Measurements from ENCODE around the gene PTK6. TPM values are rescaled to one million over a fixed set of nuclear protein-coding genes. Genes with fewer than 3 reads are reported as not detected.

Gene PTK6
- total and polyA plus RNA-seq, 4 donors = 0.10 to 4.6 (median 0.25) TPM

GRCh38 chr20:63577317-63577894, 40.2 kb upstream of the PTK6 start:
- H3K27ac ChIP-seq (ENCODE audit: low read depth in 1 of 2, low read length in 2 of 2) = no peak overlapping the region
- H3K27me3 ChIP-seq (ENCODE audit: control insufficient read depth in 1 of 2, insufficient read depth in 2 of 2, low read length in 1 of 2) = no peaks in the 10 kb centered on the region
- no peak for ATAC-seq (ENCODE audit: low FRiP score)
- H3K9me3 ChIP-seq (ENCODE audit: control insufficient read depth, low read length) = no peaks in the 10 kb centered on the region
- WGBS, 2 donors = 46 to 53% methylated on average over 19 of the region's 19 CpGs
- intact Hi-C loops (cut with DNase I) = no loop called here
- DNase-seq = peak in 1 of 2 donors; percentile 80
- no peaks in the 10 kb centered on the region for H3K36me3 ChIP-seq (ENCODE audit: control insufficient read depth in 1 of 2, insufficient read depth in 2 of 2, low read length in 1 of 2)
- no peak overlapping the region for H3K4me3 ChIP-seq (ENCODE audit: low read length in 2 of 2)
- no peaks in the 10 kb centered on the region for H3K4me1 ChIP-seq (ENCODE audit: control insufficient read depth in 1 of 2, insufficient read depth in 2 of 2, low read length in 2 of 2)

GRCh38 chr20:63576311-63576710, 39.1 kb upstream of the PTK6 start:
- Histone ChIP-seq H3K4me1 (ENCODE audit: control insufficient read depth in 1 of 2, insufficient read depth in 2 of 2, low read length in 2 of 2) (no peaks in the 10 kb centered on the region), H3K36me3 (ENCODE audit: control insufficient read depth in 1 of 2, insufficient read depth in 2 of 2, low read length in 1 of 2) (no peaks in the 10 kb centered on the region), H3K9me3 (ENCODE audit: control insufficient read depth, low read length) (no peaks in the 10 kb centered on the region), H3K27ac (ENCODE audit: low read depth in 1 of 2, low read length in 2 of 2) (no peak overlapping the region), H3K4me3 (ENCODE audit: low read length in 2 of 2) (no peak overlapping the region), H3K27me3 (ENCODE audit: control insufficient read depth in 1 of 2, insufficient read depth in 2 of 2, low read length in 1 of 2) (no peaks in the 10 kb centered on the region)
- intact Hi-C loops (cut with DNase I) = no loop called here
- ATAC-seq (ENCODE audit: low FRiP score) (no peak), DNase-seq (no peak)
- WGBS, 2 donors = 72 to 76% methylated on average over 7 of the region's 7 CpGs

- Histone ChIP-seq H3K4me1 (ENCODE audit: control insufficient read depth in 1 of 2, insufficient read depth in 2 of 2, low read length in 2 of 2) (no peaks in the 10 kb centered on the region), H3K27ac (ENCODE audit: low read depth in 1 of 2, low read length in 2 of 2) (no peak overlapping the region), H3K27me3 (ENCODE audit: control insufficient read depth in 1 of 2, insufficient read depth in 2 of 2, low read length in 1 of 2) (no peaks in the 10 kb centered on the region), H3K36me3 (ENCODE audit: control insufficient read depth in 1 of 2, insufficient read depth in 2 of 2, low read length in 1 of 2) (no peaks in the 10 kb centered on the region), H3K4me3 (ENCODE audit: low read length in 2 of 2) (no peak overlapping the region), H3K9me3 (ENCODE audit: control insufficient read depth, low read length) (no peaks in the 10 kb centered on the region)
- no peak for ATAC-seq (ENCODE audit: low FRiP score)
- peak in 1 of 2 donors; percentile 74 for DNase-seq
- 69 to 73% methylated on average over 28 of the region's 28 CpGs for WGBS, 2 donors
- intact Hi-C loops (cut with DNase I) = no loop called here
Measured at GRCh38 chr20:63574829-63575743, 37.9 kb upstream of the PTK6 start.

- DNase-seq (peak; percentile 86 to 92), ATAC-seq (ENCODE audit: low FRiP score) (peak; percentile 82)
- no peaks in the 10 kb centered on the region for H3K27me3 ChIP-seq (ENCODE audit: control insufficient read depth in 1 of 2, insufficient read depth in 2 of 2, low read length in 1 of 2)
- peak within 1 kb of the TSS; percentile 58 to 66 for H3K4me3 ChIP-seq (ENCODE audit: low read length in 2 of 2)
- intact Hi-C loops (cut with DNase I) = no loop called here
- no peaks in the 10 kb centered on the region for H3K9me3 ChIP-seq (ENCODE audit: control insufficient read depth, low read length)
- no peak within 1 kb of the TSS for H3K27ac ChIP-seq (ENCODE audit: low read depth in 1 of 2, low read length in 2 of 2)
- no peaks in the 10 kb centered on the region for H3K36me3 ChIP-seq (ENCODE audit: control insufficient read depth in 1 of 2, insufficient read depth in 2 of 2, low read length in 1 of 2)
- no peaks in the 10 kb centered on the region for H3K4me1 ChIP-seq (ENCODE audit: control insufficient read depth in 1 of 2, insufficient read depth in 2 of 2, low read length in 2 of 2)
- 6 to 7% methylated on average over 31 to 40 of the region's 40 CpGs for WGBS, 2 donors
Measured at GRCh38 chr20:63574156-63574828, 37.1 kb upstream of the PTK6 start, which contains the start of gene HELZ2. Gene HELZ2 (minus strand): TSS chr20:63574239. CDS start chr20:63572385, 1,854 bp downstream.

GRCh38 chr20:63573647-63574131, 36.5 kb upstream of the PTK6 start:
- ATAC-seq (ENCODE audit: low FRiP score) = peak; percentile 3
- Histone ChIP-seq H3K9me3 (ENCODE audit: control insufficient read depth, low read length) (no peaks in the 10 kb centered on the region), H3K36me3 (ENCODE audit: control insufficient read depth in 1 of 2, insufficient read depth in 2 of 2, low read length in 1 of 2) (no peaks in the 10 kb centered on the region), H3K4me3 (ENCODE audit: low read length in 2 of 2) (peak overlapping the region; percentile 58 to 66), H3K27ac (ENCODE audit: low read depth in 1 of 2, low read length in 2 of 2) (no peak overlapping the region), H3K4me1 (ENCODE audit: control insufficient read depth in 1 of 2, insufficient read depth in 2 of 2, low read length in 2 of 2) (no peaks in the 10 kb centered on the region), H3K27me3 (ENCODE audit: control insufficient read depth in 1 of 2, insufficient read depth in 2 of 2, low read length in 1 of 2) (no peaks in the 10 kb centered on the region)
- intact Hi-C loops (cut with DNase I) = no loop called here
- WGBS, 2 donors = 2 to 3% methylated on average over 17 to 24 of the region's 24 CpGs
- no peak for DNase-seq

GRCh38 chr20:63572788-63573646, 35.8 kb upstream of the PTK6 start:
- intact Hi-C loops (cut with DNase I) = no loop called here
- peak overlapping the region; percentile 58 to 66 for H3K4me3 ChIP-seq (ENCODE audit: low read length in 2 of 2)
- ATAC-seq (ENCODE audit: low FRiP score) (peak; percentile 47), DNase-seq (no peak)
- WGBS, 2 donors = 89 to 91% methylated on average over 31 to 34 of the region's 34 CpGs
- H3K27me3 ChIP-seq (ENCODE audit: control insufficient read depth in 1 of 2, insufficient read depth in 2 of 2, low read length in 1 of 2) = no peaks in the 10 kb centered on the region
- H3K9me3 ChIP-seq (ENCODE audit: control insufficient read depth, low read length) = no peaks in the 10 kb centered on the region
- H3K4me1 ChIP-seq (ENCODE audit: control insufficient read depth in 1 of 2, insufficient read depth in 2 of 2, low read length in 2 of 2) = no peaks in the 10 kb centered on the region
- no peaks in the 10 kb centered on the region for H3K36me3 ChIP-seq (ENCODE audit: control insufficient read depth in 1 of 2, insufficient read depth in 2 of 2, low read length in 1 of 2)
- no peak overlapping the region for H3K27ac ChIP-seq (ENCODE audit: low read depth in 1 of 2, low read length in 2 of 2)

- Histone ChIP-seq H3K27me3 (ENCODE audit: control insufficient read depth in 1 of 2, insufficient read depth in 2 of 2, low read length in 1 of 2) (no peaks in the 10 kb centered on the region), H3K4me1 (ENCODE audit: control insufficient read depth in 1 of 2, insufficient read depth in 2 of 2, low read length in 2 of 2) (no peaks in the 10 kb centered on the region), H3K9me3 (ENCODE audit: control insufficient read depth, low read length) (no peaks in the 10 kb centered on the region), H3K4me3 (ENCODE audit: low read length in 2 of 2) (no peak overlapping the region), H3K27ac (ENCODE audit: low read depth in 1 of 2, low read length in 2 of 2) (no peak overlapping the region), H3K36me3 (ENCODE audit: control insufficient read depth in 1 of 2, insufficient read depth in 2 of 2, low read length in 1 of 2) (no peaks in the 10 kb centered on the region)
- intact Hi-C loops (cut with DNase I) = no loop called here
- WGBS, 2 donors = 91 to 92% methylated on average over 36 to 48 of the region's 48 CpGs
- no peak for DNase-seq
- ATAC-seq (ENCODE audit: low FRiP score) = no peak
Measured at GRCh38 chr20:63572071-63572787, 35.1 kb upstream of the PTK6 start.

Data from aorta (tissue), 5 donors.